Transverse colon (tissue), 4 donors: ENCODE results near the gene CCDC88C. TPM values are rescaled to one million over a fixed set of nuclear protein-coding genes. Genes with fewer than 3 reads are reported as not detected.

Source experiments
- DNase-seq: peaks from one replicate; pipeline ENCODE4 v3.0.0-alpha.2; 2019
- H3K27ac ChIP-seq, 4 donors: fragments of 200-600 bp; sonication (generic); 2 replicates each; pipeline ENCODE4 v1.5.1; 2016 to 2018; ENCODE audit warnings: inconsistent platforms in 4 of 4
- H3K27me3 ChIP-seq: fragments of 200-600 bp; sonication (generic); 2 replicates; pipeline ENCODE4 v1.5.1; 2017; ENCODE audit warnings: inconsistent platforms
- H3K36me3 ChIP-seq, 4 donors: fragments of 200-600 bp; sonication (generic); 2 replicates each; pipeline ENCODE4 v1.5.1; 2017 to 2019; ENCODE audit warnings: inconsistent platforms in 4 of 4
- H3K4me1 ChIP-seq, 4 donors: fragments of 200-600 bp; sonication (generic); 2 replicates each; pipeline ENCODE4 v1.5.1; 2017 to 2020; ENCODE audit warnings: inconsistent platforms in 4 of 4
- H3K4me3 ChIP-seq, 4 donors: fragments of 200-600 bp; sonication (generic); 1 replicate in 1 of 4; 2 replicates in 3 of 4; pipeline versions ENCODE4 v1.5.1 to v1.6.1; 2017 to 2019; ENCODE audit warnings: inconsistent platforms in 4 of 4
- H3K9me3 ChIP-seq, 2 donors: fragments of 200-600 bp; sonication (generic); 2 replicates each; pipeline ENCODE4 v1.5.1; 2017 to 2019; ENCODE audit warnings: inconsistent platforms in 2 of 2
- EP300 ChIP-seq: sonication (generic); formaldehyde crosslinking; IDR thresholded peaks from one replicate; pipeline ENCODE4 v1.6.1; 2017; ENCODE audit warnings: antibody characterized with exemption, low read depth
- POLR2A ChIP-seq: fragments of 450-650 bp; IDR thresholded peaks from one replicate; pipeline ENCODE4 v1.6.1; 2016; ENCODE audit warnings: antibody characterized with exemption, mild to moderate bottlenecking, moderate library complexity
- POLR2AphosphoS5 ChIP-seq, 3 donors: sonication (generic); formaldehyde crosslinking; IDR thresholded peaks; one replicate each; pipeline ENCODE4 v1.6.1; 2016; ENCODE audit warnings: antibody characterized with exemption in 3 of 3
- WGBS, 2 donors: methylation state at CpG; one replicate each; pipeline ENCODE4 v1.1.5; 2018; ENCODE audit warnings: low coverage in 1 of 2; 5-methylcytosine and 5-hydroxymethylcytosine counted together
- in situ Hi-C, 4 donors: fragments of 200-750 bp; cut with MboI; loops; one replicate each; pipeline versions ENCODE4 v1.15.0 to v1.15.1; 2017; ENCODE audit warnings: low sequenced_read_pairs in 3 of 4, low pct_ligation_motif_present in 1 of 4, low pct_unique_long_range_greater_than_20kb in 1 of 4
- intact Hi-C: fragments of 100-400 bp; cut with DNase I; formaldehyde crosslinking; loops from one replicate; pipeline ENCODE4 v1.15.1; 2023; ENCODE audit warnings: low total_unique reads
- total RNA-seq, 4 donors: library from RNA; depleted of rRNA; stranded (reverse); fragments of >200 nt; gene quantifications; one replicate each; pipeline ENCODE4 v1.1.0, GENCODE V29; 2016
- TF ChIP-seq, protein P1 (sequence below), 5 experiments: fragments of 200-600 bp in 3 of 5; fragments of 450-650 bp in 2 of 5; sonication (generic) in 3 of 5; IDR thresholded peaks; 1 replicate in 2 of 5; 2 replicates in 3 of 5; pipeline ENCODE4 v1.5.1; 2016 to 2017; ENCODE audit warnings: antibody characterized with exemption in 5 of 5, inconsistent platforms in 3 of 5, mild to moderate bottlenecking in 2 of 5, moderate library complexity in 1 of 5

Gene CCDC88C
- total RNA-seq, 4 donors from 2014 or later: 29.5 to 171 (median 60.3) TPM

DNA sequence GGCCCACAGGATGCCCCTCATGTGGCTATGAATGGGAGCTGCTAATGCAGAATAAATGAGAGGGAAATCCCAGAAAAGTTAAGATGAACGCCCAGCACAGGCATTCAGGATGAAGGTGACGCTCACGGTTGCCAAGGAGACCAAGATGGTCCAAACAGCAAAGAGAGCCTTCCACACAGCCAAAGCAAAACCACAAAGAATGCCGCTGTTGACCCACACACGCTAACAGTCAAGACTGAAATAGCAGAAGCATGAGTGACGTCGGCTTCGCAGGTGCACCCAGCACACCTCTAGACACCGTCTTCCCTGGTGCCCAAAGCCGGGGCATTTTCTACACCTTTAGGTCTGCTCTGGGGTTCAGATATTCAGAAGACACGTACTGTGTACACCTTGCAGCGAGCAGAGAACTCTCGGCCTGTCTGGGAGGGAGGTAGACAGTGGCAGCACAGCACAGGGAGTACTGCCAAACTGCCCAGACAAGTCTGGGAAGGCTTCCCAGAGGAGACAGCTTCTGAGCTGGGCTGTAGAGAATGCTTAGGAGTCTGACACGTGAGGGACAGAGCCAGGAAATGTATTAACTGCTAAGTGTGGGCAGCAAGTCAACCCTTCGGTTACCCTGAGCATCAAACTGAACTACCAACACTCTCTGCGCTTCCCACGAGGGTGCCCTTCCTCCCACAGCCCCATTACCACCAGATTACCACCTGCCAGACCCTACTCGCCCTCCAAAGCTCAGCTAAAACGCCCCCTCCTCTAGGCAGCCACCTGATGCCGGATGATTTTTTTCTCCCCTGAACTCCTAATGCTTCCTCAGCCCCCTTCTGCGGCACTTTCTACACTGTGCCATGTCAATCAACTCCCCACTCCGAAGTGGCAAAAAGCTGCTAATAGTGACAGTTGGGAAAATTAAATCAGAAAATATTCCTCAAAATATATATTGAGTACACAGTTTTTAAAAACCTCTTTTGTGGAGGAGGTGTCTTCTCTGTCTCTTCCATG, 50.1 kb downstream of the CCDC88C start:
- Histone ChIP-seq H3K4me1 (peaks cover 7 to 27% (median 19%) of the 10 kb centered on the region in 4 donors), H3K4me3 (no peak overlapping the region), H3K27me3 (no peaks in the 10 kb centered on the region), H3K9me3 (no peaks in the 10 kb centered on the region), H3K36me3 (no peaks in the 10 kb centered on the region), H3K27ac (peak overlapping the region; percentile 33 to 74 (median 50))
- in situ Hi-C loops: no loop called here
- 72 to 84% methylated on average over 5 to 22 of the region's 22 CpGs for WGBS, 2 donors
- DNase-seq: peak; percentile 77
- intact Hi-C loops: no loop called here
- no peak for TF ChIP-seq POLR2A
- TF ChIP-seq EP300: no peak
- TF ChIP-seq, protein P1, sequence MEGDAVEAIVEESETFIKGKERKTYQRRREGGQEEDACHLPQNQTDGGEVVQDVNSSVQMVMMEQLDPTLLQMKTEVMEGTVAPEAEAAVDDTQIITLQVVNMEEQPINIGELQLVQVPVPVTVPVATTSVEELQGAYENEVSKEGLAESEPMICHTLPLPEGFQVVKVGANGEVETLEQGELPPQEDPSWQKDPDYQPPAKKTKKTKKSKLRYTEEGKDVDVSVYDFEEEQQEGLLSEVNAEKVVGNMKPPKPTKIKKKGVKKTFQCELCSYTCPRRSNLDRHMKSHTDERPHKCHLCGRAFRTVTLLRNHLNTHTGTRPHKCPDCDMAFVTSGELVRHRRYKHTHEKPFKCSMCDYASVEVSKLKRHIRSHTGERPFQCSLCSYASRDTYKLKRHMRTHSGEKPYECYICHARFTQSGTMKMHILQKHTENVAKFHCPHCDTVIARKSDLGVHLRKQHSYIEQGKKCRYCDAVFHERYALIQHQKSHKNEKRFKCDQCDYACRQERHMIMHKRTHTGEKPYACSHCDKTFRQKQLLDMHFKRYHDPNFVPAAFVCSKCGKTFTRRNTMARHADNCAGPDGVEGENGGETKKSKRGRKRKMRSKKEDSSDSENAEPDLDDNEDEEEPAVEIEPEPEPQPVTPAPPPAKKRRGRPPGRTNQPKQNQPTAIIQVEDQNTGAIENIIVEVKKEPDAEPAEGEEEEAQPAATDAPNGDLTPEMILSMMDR (IDR thresholded peaks at IDR 0.05): no peak
- no peak for TF ChIP-seq POLR2AphosphoS5 (IDR thresholded peaks at IDR 0.05)

- TF ChIP-seq POLR2A: no peak
- no peak for TF ChIP-seq EP300
- no peak for TF ChIP-seq POLR2AphosphoS5 (IDR thresholded peaks at IDR 0.05)
- TF ChIP-seq, protein P1 (IDR thresholded peaks at IDR 0.05): no peak
- in situ Hi-C loops (no loop called here), intact Hi-C loops (no loop called here)
- H3K9me3 ChIP-seq: no peaks in the 10 kb centered on the region
- peak overlapping the region; percentile 19 to 74 (median 48) for H3K27ac ChIP-seq
- H3K27me3 ChIP-seq: no peaks in the 10 kb centered on the region
- H3K36me3 ChIP-seq: no peaks in the 10 kb centered on the region
- DNase-seq: no peak
- peaks cover 7 to 24% (median 17%) of the 10 kb centered on the region in 4 donors for H3K4me1 ChIP-seq
- 67 to 80% methylated on average over 3 to 6 of the region's 6 CpGs for WGBS, 2 donors
- no peak overlapping the region for H3K4me3 ChIP-seq
Measured at GRCh38 chr14:91366749-91367148, 50.9 kb downstream of the CCDC88C start.

DNA sequence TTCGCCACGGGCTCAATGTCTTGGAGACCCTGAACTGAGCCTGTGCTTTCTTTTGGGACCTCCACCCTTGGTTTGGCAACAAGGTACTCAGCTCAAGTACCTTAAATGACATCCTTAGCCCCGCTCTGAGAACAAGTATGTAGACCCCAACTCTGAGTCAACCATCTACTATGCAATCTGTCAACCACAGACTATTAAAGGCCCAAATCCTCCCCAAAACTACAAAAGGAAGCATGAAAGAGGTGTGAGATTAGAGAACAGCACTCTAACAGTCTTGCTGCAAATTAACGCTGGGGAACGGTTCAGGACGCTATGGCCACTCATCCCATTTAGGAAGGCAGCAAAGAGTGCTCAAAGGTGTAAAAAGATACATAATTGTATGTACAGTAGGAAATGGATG, 52.1 kb downstream of the CCDC88C start:
- Histone ChIP-seq H3K27ac (peak overlapping the region in 1 of 4 donors; percentile 13), H3K27me3 (no peaks in the 10 kb centered on the region), H3K36me3 (no peaks in the 10 kb centered on the region), H3K9me3 (no peaks in the 10 kb centered on the region), H3K4me1 (peaks cover 7 to 12% (median 10%) of the 10 kb centered on the region in 4 donors), H3K4me3 (no peak overlapping the region)
- intact Hi-C loops: no loop called here
- no peak for TF ChIP-seq EP300
- TF ChIP-seq, protein P1 (IDR thresholded peaks at IDR 0.05): no peak
- TF ChIP-seq POLR2AphosphoS5 (IDR thresholded peaks at IDR 0.05): no peak
- TF ChIP-seq POLR2A: no peak
- DNase-seq: no peak
- in situ Hi-C loops: no loop called here
- WGBS, 2 donors: 66 to 86% methylated on average over 6 of the region's 6 CpGs

GRCh38 chr14:91364524-91365270, 52.9 kb downstream of the CCDC88C start:
- H3K27ac ChIP-seq: peak overlapping the region in 2 of 4 donors; percentile 2 to 13
- H3K9me3 ChIP-seq: no peaks in the 10 kb centered on the region
- no peak overlapping the region for H3K4me3 ChIP-seq
- no peak for DNase-seq
- 88 to 100% methylated on average over 2 to 13 of the region's 13 CpGs for WGBS, 2 donors
- TF ChIP-seq, protein P1 (IDR thresholded peaks at IDR 0.05): no peak
- no peak for TF ChIP-seq EP300
- no peak for TF ChIP-seq POLR2A
- TF ChIP-seq POLR2AphosphoS5 (IDR thresholded peaks at IDR 0.05): no peak
- in situ Hi-C loops: no loop called here
- H3K27me3 ChIP-seq: no peaks in the 10 kb centered on the region
- H3K4me1 ChIP-seq: peaks cover under 1 to 4% (median 4%) of the 10 kb centered on the region in 4 donors
- intact Hi-C loops: no loop called here
- no peaks in the 10 kb centered on the region for H3K36me3 ChIP-seq
